H1 (cell line): Measurements from ENCODE around the gene SH3RF3. TPM values are rescaled to one million over a fixed set of nuclear protein-coding genes. Genes with fewer than 3 reads are reported as not detected.
A peak's percentile ranks its signal among the peaks of the same experiment; 100 is the strongest.

Experiments used
- CTCF ChIA-PET: fragments of 300-600 bp; sonication (Branson Sonifier 250); formaldehyde crosslinking; loops from one replicate; lab custom pipeline; 2021; ENCODE audit not compliant: partially characterized antibody; lab: Charles Lee
- POLR2A ChIA-PET: fragments of 300-600 bp; sonication (Branson Sonifier 250); formaldehyde crosslinking; loops from one replicate; lab custom pipeline; 2021; ENCODE audit warnings: inconsistent platforms; ENCODE audit not compliant: partially characterized antibody; lab: Charles Lee
- DNase-seq, 2 experiments: peaks; one replicate each; pipeline versions ENCODE4 v3.0.0 to v3.0.0-alpha.2; 2010 to 2022; ENCODE audit warnings: low spot score in 2 of 2, low read depth in 1 of 2, mixed read lengths in 1 of 2
- FAIRE-seq: peaks from 2 replicates; lab custom pipeline; 2011; peaks lifted over from hg19 to GRCh38; lab: Jason Lieb, UNC
- H2AFZ ChIP-seq: 2 replicates; pipeline ENCODE4 v1.8.1; 2012; ENCODE audit warnings: low read length, inconsistent platforms
- H2AK5ac ChIP-seq: 2 replicates; pipeline ENCODE4 v1.6.1; 2013; ENCODE audit warnings: low read depth, low read length
- H2BK120ac ChIP-seq: replicated peaks from 2 replicates; pipeline ENCODE3; 2013; ENCODE audit warnings: low read depth, low read length, inconsistent platforms
- H2BK12ac ChIP-seq: 2 replicates; pipeline ENCODE4 v1.6.1; 2013; ENCODE audit warnings: low read depth, low read length
- H2BK15ac ChIP-seq: 2 replicates; pipeline ENCODE4 v1.6.1; 2013; ENCODE audit warnings: low read length
- H2BK20ac ChIP-seq: 2 replicates; pipeline ENCODE4 v1.6.1; 2013; ENCODE audit warnings: low read length
- H2BK5ac ChIP-seq: 2 replicates; pipeline ENCODE4 v1.6.1; 2013; ENCODE audit warnings: low read depth, low read length
- H3K14ac ChIP-seq: 2 replicates; pipeline ENCODE4 v1.6.1; 2013; ENCODE audit warnings: inconsistent platforms; ENCODE audit not compliant: insufficient read length
- H3K18ac ChIP-seq: 2 replicates; pipeline ENCODE4 v1.6.1; 2013; ENCODE audit warnings: low read length; ENCODE audit errors: extremely low read depth
- H3K23ac ChIP-seq: 2 replicates; pipeline ENCODE4 v1.6.1; 2013; ENCODE audit warnings: inconsistent platforms; ENCODE audit not compliant: insufficient read length
- H3K23me2 ChIP-seq: 2 replicates; pipeline ENCODE4 v1.6.1; 2013; ENCODE audit warnings: low read depth, low read length
- H3K27ac ChIP-seq: 2 replicates; pipeline ENCODE4 v1.6.1; 2011; ENCODE audit warnings: low read depth, low read length, inconsistent platforms
- H3K27me3 ChIP-seq, 4 experiments: replicated peaks in 1 of 4; 1 replicate in 1 of 4; 2 replicates in 3 of 4; pipeline versions ENCODE4 v1.6.1 to v1.8.1; 2011 to 2013; ENCODE audit warnings: low read length in 3 of 4, mild to moderate bottlenecking in 3 of 4, inconsistent platforms in 2 of 4, mixed read lengths in 2 of 4, moderate library complexity in 1 of 4; ENCODE audit not compliant: control insufficient read depth in 3 of 4, insufficient read depth in 3 of 4; ENCODE audit errors: extremely low read depth in 1 of 4
- H3K36me3 ChIP-seq, 4 experiments: 2 replicates each; pipeline versions ENCODE4 v1.6.1 to v1.8.1; 2011 to 2013; ENCODE audit warnings: mild to moderate bottlenecking in 4 of 4, low read length in 3 of 4, moderate library complexity in 2 of 4, control low read depth in 1 of 4, inconsistent platforms in 1 of 4; ENCODE audit not compliant: insufficient read depth in 4 of 4, control insufficient read depth in 2 of 4
- H3K4ac ChIP-seq: replicated peaks from 2 replicates; pipeline ENCODE3; 2013; ENCODE audit warnings: low read length, low read depth, mixed read lengths, inconsistent platforms; ENCODE audit not compliant: insufficient read length
- H3K4me1 ChIP-seq, 4 experiments: replicated peaks in 1 of 4; 1 replicate in 1 of 4; 2 replicates in 3 of 4; pipeline versions ENCODE4 v1.6.1 to v1.8.1; 2011 to 2013; ENCODE audit warnings: low read length in 3 of 4, inconsistent platforms in 2 of 4, mixed read lengths in 1 of 4; ENCODE audit not compliant: insufficient read depth in 4 of 4, control insufficient read depth in 3 of 4
- H3K4me2 ChIP-seq, 2 experiments: 2 replicates each; pipeline versions ENCODE4 v1.6.1 to v1.8.1; 2011 to 2013; ENCODE audit warnings: low read depth in 2 of 2, low read length in 2 of 2, control low read depth in 1 of 2, inconsistent platforms in 1 of 2, mild to moderate bottlenecking in 1 of 2; ENCODE audit not compliant: insufficient read depth in 1 of 2
- H3K4me3 ChIP-seq, 4 experiments: fragments of 200-600, 300-600 bp in 1 of 4; sonication (generic), shearing (Covaris generic), sonication (Bioruptor Twin) in 1 of 4; 2 replicates each; pipeline versions ENCODE4 v1.5.1 to v1.8.1; 2011 to 2016; ENCODE audit warnings: low read length in 4 of 4, low read depth in 3 of 4, control low read depth in 2 of 4, inconsistent platforms in 2 of 4, mild to moderate bottlenecking in 2 of 4, mixed read lengths in 1 of 4, moderate library complexity in 1 of 4; ENCODE audit not compliant: insufficient read depth in 2 of 4; ENCODE audit errors: extremely low read depth in 1 of 4
- H3K56ac ChIP-seq: replicated peaks from 2 replicates; pipeline ENCODE3; 2013; ENCODE audit warnings: low read depth, mild to moderate bottlenecking, mixed read lengths, low read length, inconsistent platforms; ENCODE audit not compliant: insufficient read length
- H3K79me1 ChIP-seq: 2 replicates; pipeline ENCODE4 v1.6.1; 2013; ENCODE audit warnings: low read depth, low read length, control low read depth
- H3K79me2 ChIP-seq, 2 experiments: 2 replicates each; pipeline versions ENCODE4 v1.6.1 to v1.8.1; 2012 to 2013; ENCODE audit warnings: low read length in 2 of 2, mild to moderate bottlenecking in 2 of 2, inconsistent platforms in 1 of 2; ENCODE audit not compliant: insufficient read depth in 2 of 2, control insufficient read depth in 1 of 2
- H3K9ac ChIP-seq, 4 experiments: replicated peaks in 1 of 4; 1 replicate in 1 of 4; 2 replicates in 3 of 4; pipeline versions ENCODE4 v1.6.1 to v1.8.1; 2011 to 2013; ENCODE audit warnings: low read depth in 3 of 4, low read length in 3 of 4, control low read depth in 2 of 4, mild to moderate bottlenecking in 2 of 4, moderate library complexity in 2 of 4, inconsistent platforms in 1 of 4; ENCODE audit errors: extremely low read depth in 1 of 4
- H3K9me3 ChIP-seq, 2 experiments: 2 replicates each; pipeline versions ENCODE4 v1.6.1 to v1.8.1; 2012 to 2013; ENCODE audit warnings: mild to moderate bottlenecking in 2 of 2, moderate library complexity in 2 of 2, control low read depth in 1 of 2, inconsistent platforms in 1 of 2, low read depth in 1 of 2, low read length in 1 of 2, mixed read lengths in 1 of 2; ENCODE audit not compliant: insufficient read depth in 2 of 2
- H4K20me1 ChIP-seq, 2 experiments: replicated peaks in 1 of 2; 2 replicates each; pipeline versions ENCODE3 to v1.8.1; 2011 to 2013; ENCODE audit warnings: inconsistent platforms in 2 of 2, low read length in 2 of 2, mild to moderate bottlenecking in 1 of 2; ENCODE audit not compliant: insufficient read depth in 2 of 2, control insufficient read depth in 1 of 2
- H4K5ac ChIP-seq: 2 replicates; pipeline ENCODE4 v1.6.1; 2013; ENCODE audit warnings: low read length, low read depth, mixed read lengths, inconsistent platforms; ENCODE audit not compliant: insufficient read length
- H4K8ac ChIP-seq: 2 replicates; pipeline ENCODE4 v1.8.0; 2013; ENCODE audit warnings: mild to moderate bottlenecking, moderate library complexity, low read length, inconsistent platforms; ENCODE audit not compliant: insufficient read depth; ENCODE audit errors: extremely low read depth
- H4K91ac ChIP-seq: replicated peaks from 2 replicates; pipeline ENCODE3; 2013; ENCODE audit warnings: low read length, mixed read lengths, inconsistent platforms; ENCODE audit not compliant: insufficient read length
- RBBP5 ChIP-seq: IDR thresholded peaks from 2 replicates; pipeline ENCODE4 v1.7.1; 2012; ENCODE audit warnings: low read depth, mild to moderate bottlenecking, inconsistent platforms, low read length, moderate library complexity, borderline replicate concordance
- RFX5 ChIP-seq: IDR thresholded peaks from 2 replicates; pipeline ENCODE4 v1.6.1; 2011; ENCODE audit warnings: low read depth, low read length, improper control_type of control experiment, borderline replicate concordance
- TAF7 ChIP-seq: optimal IDR thresholded peaks from 2 replicates; pipeline ENCODE3; 2011; ENCODE audit warnings: low read depth, mild to moderate bottlenecking, inconsistent platforms, low read length, moderate library complexity, borderline replicate concordance
- USF2 ChIP-seq: IDR thresholded peaks from 2 replicates; pipeline ENCODE4 v1.6.1; 2011; ENCODE audit warnings: low read length, improper control_type of control experiment
- WGBS, 2 experiments: shearing (Covaris generic) in 1 of 2; methylation state at CpG; one replicate each; pipeline versions ENCODE4 v1.1.6 to v1.1.7; 2013 to 2015; ENCODE audit warnings: low lambda C conversion rate in 2 of 2, mixed read lengths in 2 of 2, inconsistent platforms in 1 of 2, low coverage in 1 of 2, missing lambda C conversion rate in 1 of 2; ENCODE audit not compliant: insufficient replicate concordance in 2 of 2, insufficient coverage in 1 of 2, insufficient read length in 1 of 2; ENCODE audit errors: extremely low coverage in 1 of 2, missing lambda C conversion rate in 1 of 2; 5-methylcytosine and 5-hydroxymethylcytosine counted together
- polyA plus RNA-seq, 7 experiments: library from polyadenylated mRNA; depleted of rRNA in 3 of 7; stranded (reverse) in 5 of 7; unstranded in 2 of 7; fragments of >200 nt in 5 of 7; fragments of 200-250 nt in 2 of 7; gene quantifications; 1 replicate in 5 of 7; 2 replicates in 1 of 7; 4 replicates in 1 of 7; pipeline versions ENCODE4 v1.2.1 to v1.2.3, GENCODE V29; 2011 to 2013; ENCODE audit warnings: missing spikeins in 2 of 7, mixed read lengths in 2 of 7
- total RNA-seq: library from RNA; stranded (reverse); fragmentation: NEBNext Ultra II Directional; extraction: Animal tissue kit (Norgen Biotek cat#: 25700); gene quantifications from 2 replicates; pipeline ENCODE4 v1.2.1, GENCODE V29; 2021

Gene SH3RF3
- total and polyA plus RNA-seq, 2 of the 8 experiments (the other 6 are each of a cell fraction or from before 2014, with no cell fraction given): 0.11 to 0.65 TPM

- Histone ChIP-seq H2BK120ac (no peak overlapping the region), H3K9ac (no peak overlapping the region), H3K23me2 (peaks cover 15% of the 10 kb centered on the region; the same call in 1 of the 2 replicates), H3K4me1 (peaks cover 0 to 22% (median 5%) of the 10 kb centered on the region in 4 experiments; a peak in 6 of 7 replicates), H3K79me1 (no peaks in the 10 kb centered on the region), H3K4me2 (no peak overlapping the region), H2BK15ac (no peak overlapping the region), H2BK5ac (no peak overlapping the region), H3K23ac (no peak overlapping the region), H3K9me3 (no peaks in the 10 kb centered on the region), H3K56ac (no peak overlapping the region), H4K5ac (no peak overlapping the region), H3K79me2 (no peaks in the 10 kb centered on the region), H4K91ac (no peak overlapping the region), H3K4me3 (peak overlapping the region in 1 of 4 experiments; percentile 64; a peak in 2 of 8 replicates), H3K18ac (no peak overlapping the region), H3K36me3 (peaks cover 0 to 14% (median 0%) of the 10 kb centered on the region in 4 experiments; a peak in 1 of 8 replicates), H3K27ac (no peak overlapping the region), H4K20me1 (peaks cover 3 to 5% of the 10 kb centered on the region in 2 experiments), H2BK12ac (no peak overlapping the region), H2AK5ac (no peak overlapping the region), H3K27me3 (peaks cover 20 to 50% (median 32%) of the 10 kb centered on the region in 4 experiments), H4K8ac (no peak overlapping the region), H3K4ac (no peak overlapping the region), H2AFZ (no peak overlapping the region), H3K14ac (no peak overlapping the region), H2BK20ac (no peak overlapping the region)
- no peak for DNase-seq
- ChIA-PET POLR2A (no interaction called here), CTCF (interaction anchor here (0.6 to 5.9 kb wide), 13 partner anchors 19 to 390 kb away, joined by 3 to 45 read pairs (median 3); no protein-coding TSS in a partner anchor)
- FAIRE-seq: no peak
- TF ChIP-seq USF2 (no peak), TAF7 (no peak), RFX5 (no peak), RBBP5 (no peak)
- WGBS, 2 experiments: 87% methylated on average over 10 of the region's 10 CpGs; no CpG with 5 or more reads in 1 of the 2 experiments
These were observed 1.4 kb upstream of the SH3RF3 start for GRCh38 chr2:109127556-109127955.
